Measurements from ENCODE around the gene MEIKIN.
A peak's percentile ranks its signal among the peaks of the same experiment; 100 is the strongest.

MEIKIN gene

DNA sequence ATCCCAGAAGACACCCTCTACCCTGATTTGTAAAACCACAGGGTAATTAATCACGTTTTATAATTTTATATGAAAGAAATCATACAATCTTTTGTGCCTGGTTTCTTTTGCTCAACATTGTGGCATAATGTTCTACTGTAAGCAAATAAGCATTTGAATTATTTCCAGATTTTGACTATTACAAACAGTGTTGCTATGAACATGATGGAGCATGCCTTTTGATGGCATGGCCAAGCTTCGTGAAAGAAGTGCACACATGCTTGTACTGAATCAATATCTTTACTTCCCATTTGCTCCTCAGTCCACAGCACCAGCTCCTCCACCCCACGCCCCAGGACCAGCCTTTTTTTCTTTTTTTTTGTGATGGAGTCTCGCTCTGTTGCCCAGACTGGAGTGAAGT is 36.1 kb upstream of the MEIKIN start:
- in situ Hi-C loops (cut with MboI; ENCODE audit: low pct_unique_long_range_greater_than_20kb, low sequenced_read_pairs, unreplicated experiment): no loop called here
- no peak for DNase-seq (ENCODE audit: low spot score)
- TF ChIP-seq, protein P1, sequence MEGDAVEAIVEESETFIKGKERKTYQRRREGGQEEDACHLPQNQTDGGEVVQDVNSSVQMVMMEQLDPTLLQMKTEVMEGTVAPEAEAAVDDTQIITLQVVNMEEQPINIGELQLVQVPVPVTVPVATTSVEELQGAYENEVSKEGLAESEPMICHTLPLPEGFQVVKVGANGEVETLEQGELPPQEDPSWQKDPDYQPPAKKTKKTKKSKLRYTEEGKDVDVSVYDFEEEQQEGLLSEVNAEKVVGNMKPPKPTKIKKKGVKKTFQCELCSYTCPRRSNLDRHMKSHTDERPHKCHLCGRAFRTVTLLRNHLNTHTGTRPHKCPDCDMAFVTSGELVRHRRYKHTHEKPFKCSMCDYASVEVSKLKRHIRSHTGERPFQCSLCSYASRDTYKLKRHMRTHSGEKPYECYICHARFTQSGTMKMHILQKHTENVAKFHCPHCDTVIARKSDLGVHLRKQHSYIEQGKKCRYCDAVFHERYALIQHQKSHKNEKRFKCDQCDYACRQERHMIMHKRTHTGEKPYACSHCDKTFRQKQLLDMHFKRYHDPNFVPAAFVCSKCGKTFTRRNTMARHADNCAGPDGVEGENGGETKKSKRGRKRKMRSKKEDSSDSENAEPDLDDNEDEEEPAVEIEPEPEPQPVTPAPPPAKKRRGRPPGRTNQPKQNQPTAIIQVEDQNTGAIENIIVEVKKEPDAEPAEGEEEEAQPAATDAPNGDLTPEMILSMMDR (IDR thresholded peaks at IDR 0.05; ENCODE audit: extremely low read depth, insufficient read depth, missing control alignments): no peak

DNA sequence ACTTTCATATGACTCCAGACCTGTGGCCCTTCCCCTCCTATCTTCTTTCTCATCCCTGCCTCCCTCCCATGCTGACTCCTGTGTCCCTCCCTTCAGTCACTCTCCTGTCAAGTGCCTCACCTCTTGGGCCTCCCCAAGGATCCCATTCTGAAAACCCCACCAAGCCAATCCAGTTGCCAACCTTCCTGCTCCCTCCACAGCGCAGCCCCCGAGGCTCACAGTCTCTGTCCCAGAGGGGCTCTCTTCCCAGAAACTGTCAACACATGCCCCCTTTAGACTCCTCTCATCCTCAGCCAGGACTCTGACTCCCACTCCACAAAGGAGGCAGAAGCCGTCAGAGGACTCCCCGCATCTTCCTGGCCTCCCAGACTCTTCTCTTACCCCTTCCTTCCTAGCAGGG is 35.2 kb upstream of the MEIKIN start:
- no peak for DNase-seq (ENCODE audit: low spot score)
- TF ChIP-seq, protein P1 (IDR thresholded peaks at IDR 0.05; ENCODE audit: extremely low read depth, insufficient read depth, missing control alignments): no peak
- in situ Hi-C loops (cut with MboI; ENCODE audit: low pct_unique_long_range_greater_than_20kb, low sequenced_read_pairs, unreplicated experiment): no loop called here

DNA sequence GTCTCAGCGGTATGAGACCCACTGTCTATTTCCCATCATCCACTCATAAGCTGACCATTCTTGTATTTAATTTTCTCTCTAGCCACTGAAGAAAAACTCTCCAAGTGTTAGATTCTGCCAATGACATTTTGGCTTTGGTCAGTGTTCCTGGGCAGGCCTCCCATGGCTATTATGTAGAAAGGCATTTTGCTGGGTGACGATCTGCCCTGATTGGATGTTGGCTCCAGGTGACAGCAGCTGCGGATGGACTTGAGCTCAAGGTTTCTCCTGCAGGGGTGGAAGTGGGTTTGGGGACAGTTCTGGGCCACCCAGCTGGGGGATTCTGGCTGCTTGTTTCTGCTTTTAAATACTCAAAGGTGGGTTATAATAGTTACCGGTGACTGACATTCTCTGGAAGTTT is 34.4 kb upstream of the MEIKIN start:
- TF ChIP-seq, protein P1 (IDR thresholded peaks at IDR 0.05; ENCODE audit: extremely low read depth, insufficient read depth, missing control alignments): no peak
- in situ Hi-C loops (cut with MboI; ENCODE audit: low pct_unique_long_range_greater_than_20kb, low sequenced_read_pairs, unreplicated experiment): no loop called here
- DNase-seq (ENCODE audit: low spot score): no peak

DNA sequence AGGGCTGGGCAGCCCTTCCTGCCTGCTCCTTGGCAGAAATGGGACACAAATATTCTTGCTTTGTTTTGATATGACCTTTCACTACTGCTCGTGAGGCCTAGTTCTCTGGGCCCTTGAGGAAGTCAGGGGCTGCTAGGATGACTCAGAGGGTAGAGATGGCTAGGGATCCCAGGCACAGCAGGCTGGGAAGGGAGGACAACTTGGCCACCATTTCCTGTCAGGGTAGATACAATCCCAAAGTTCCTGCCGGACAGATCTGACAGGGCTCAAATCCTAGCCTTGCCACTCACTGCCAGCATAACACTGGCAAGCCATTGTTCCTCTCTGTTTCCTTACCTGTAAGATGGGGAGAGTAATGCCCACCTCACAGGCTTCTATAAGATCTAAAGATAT is 31.7 kb upstream of the MEIKIN start:
- in situ Hi-C loops (cut with MboI; ENCODE audit: low pct_unique_long_range_greater_than_20kb, low sequenced_read_pairs, unreplicated experiment): no loop called here
- TF ChIP-seq, protein P1 (IDR thresholded peaks at IDR 0.05; ENCODE audit: extremely low read depth, insufficient read depth, missing control alignments): no peak
- no peak for DNase-seq (ENCODE audit: low spot score)

DNA sequence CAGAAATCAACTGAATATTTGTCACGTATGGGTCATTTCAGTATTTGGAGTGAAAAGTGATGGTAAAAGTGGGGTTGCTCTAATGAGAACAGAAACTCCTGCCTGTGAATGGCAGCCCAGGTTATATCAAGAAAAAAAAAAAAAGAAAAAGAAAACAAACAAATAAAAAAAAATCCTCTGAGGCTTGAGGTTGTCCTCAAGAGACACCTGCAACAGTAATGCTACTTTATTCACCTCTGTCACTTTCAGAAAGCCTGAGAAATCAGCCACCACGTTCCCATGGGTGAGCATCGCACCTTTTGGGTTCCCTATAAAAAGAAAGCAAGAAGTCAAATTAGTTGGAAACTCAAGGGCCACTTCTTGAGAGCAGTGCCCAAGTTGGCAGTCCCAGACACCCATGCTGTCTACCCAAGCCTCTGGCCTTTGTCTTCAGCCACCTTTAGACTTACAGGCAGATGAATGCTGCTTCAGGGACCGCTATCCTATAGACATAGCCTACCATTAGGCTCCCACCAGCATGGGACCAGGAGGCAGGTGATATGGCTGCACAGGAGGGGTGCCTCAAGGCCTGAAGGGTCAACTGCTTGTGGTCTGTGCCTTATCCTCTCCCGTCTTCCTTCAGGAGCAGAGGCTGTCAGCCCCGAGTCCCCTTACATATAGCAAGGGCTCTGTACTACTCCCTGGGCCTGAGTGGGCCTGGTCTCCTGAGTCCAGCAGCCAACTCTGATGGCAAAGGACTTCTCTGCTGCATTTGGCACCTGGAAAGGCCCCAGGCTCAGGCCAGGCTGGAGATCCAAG is 31.1 kb upstream of the MEIKIN start:
- TF ChIP-seq, protein P1 (IDR thresholded peaks at IDR 0.05; ENCODE audit: extremely low read depth, insufficient read depth, missing control alignments): no peak
- DNase-seq (ENCODE audit: low spot score): peak; percentile 17
- in situ Hi-C loops (cut with MboI; ENCODE audit: low pct_unique_long_range_greater_than_20kb, low sequenced_read_pairs, unreplicated experiment): no loop called here

DNA sequence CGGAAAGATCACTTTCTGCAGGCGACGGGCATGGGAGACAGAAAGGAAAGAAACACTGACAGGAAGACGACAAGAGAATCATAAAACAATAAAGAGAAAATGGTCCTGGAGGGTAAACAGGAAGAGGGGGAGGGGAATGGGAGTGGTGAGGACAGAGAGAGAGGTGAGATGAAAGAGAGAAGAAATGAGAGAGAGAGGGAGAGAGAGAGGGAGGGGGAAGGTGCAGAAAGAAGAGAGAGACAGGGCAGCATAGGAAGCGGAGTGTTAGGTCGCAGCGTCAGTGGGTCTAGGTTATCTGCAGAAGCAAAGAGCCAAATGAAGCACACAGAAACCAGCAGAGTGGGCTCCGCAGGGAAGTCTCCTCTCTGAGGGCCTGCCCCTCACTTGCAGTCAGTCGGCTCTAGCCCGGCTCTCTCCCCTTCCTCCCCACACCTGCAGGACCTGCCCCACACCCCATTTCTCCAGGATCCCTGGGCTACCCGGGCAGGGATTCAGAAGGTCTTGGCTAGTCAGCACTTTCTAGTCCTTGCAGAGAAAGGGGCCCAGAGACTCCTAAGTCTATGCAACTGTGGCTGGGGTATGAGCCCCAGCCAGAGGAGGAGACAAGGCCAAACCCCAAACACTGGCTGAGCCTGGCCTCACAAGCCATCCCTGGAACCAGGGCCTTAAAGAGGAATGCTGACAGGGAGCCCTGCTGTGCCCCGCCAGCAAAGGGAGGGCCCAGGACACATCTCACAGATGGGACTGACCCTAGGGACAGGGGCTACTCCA is 29.7 kb upstream of the MEIKIN start:
- TF ChIP-seq, protein P1 (IDR thresholded peaks at IDR 0.05; ENCODE audit: extremely low read depth, insufficient read depth, missing control alignments): no peak
- in situ Hi-C loops (cut with MboI; ENCODE audit: low pct_unique_long_range_greater_than_20kb, low sequenced_read_pairs, unreplicated experiment): no loop called here
- no peak for DNase-seq (ENCODE audit: low spot score)

All from GM13977 (cell line).